RKO (cell line): ENCODE results near the gene P2RY2.
"Not testable (repeated sequence)": the region's sequence is repeated elsewhere in the genome, so short reads cannot be mapped to it uniquely, and the experiment has no call there.

Experiments
- DNase-seq: peaks from one replicate; pipeline ENCODE4 v3.0.0-alpha.2; 2016; ENCODE audit warnings: low spot score

The P2RY2 gene

DNA sequence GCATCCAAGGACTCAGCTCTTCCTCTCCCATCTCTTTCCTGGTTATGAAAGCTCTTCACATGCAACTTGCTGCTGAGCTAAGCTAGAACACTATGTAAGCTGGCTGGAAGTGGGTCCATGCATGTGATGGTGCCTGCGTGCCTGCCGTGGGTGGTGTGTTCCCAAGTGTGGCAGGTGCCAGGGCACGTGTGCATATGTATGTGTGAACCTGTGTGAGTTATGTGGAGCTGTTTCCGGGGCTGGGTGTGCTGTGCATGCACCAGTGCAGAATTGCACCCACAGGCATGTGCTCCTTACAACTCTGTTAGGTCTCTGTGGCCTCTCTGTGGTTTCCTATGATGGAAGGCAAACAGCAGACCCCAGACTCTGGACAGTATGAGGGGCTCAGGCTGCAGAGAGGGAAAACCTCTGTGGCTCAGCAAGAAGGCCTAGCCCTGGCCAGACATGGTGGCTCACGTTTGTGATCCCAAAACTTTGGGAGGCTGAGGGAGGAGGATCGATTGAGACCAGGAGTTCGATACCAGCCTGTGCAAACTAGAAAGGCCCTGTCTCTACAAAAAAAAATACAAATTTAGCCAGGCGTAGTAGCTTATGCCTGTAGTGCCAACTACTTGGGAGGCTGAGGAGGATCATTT, 49.9 kb downstream of the P2RY2 start:
- no peak for DNase-seq

DNA sequence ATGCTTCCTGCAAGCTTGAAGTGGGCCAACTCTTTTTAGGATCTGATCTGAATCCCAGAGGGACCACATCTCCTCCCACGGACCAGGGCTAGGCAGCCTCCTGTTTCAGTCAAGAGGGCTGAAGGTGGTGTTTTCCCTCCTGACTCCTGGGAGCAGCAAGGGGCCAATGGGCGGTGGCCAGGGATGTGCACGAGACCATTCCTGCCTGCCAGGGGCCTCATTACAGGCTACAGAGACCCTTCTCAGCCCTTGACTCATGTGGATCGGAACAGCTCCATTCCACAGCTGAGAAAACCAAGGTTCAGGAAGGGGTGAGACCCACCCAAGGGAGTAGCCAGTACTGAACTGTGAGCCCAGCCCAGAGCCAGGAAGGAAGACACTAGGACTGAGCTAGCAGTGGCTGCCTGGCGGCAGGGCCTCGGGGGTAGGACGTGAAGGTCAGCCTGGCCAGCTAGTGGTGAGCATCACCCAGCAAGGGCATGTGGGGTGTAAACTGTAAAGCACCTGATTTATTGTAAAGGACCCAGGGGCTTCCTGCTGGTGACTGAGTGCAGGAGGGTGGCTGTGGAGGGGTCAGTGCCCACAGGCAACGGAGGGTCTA, 50.7 kb downstream of the P2RY2 start:
- no peak for DNase-seq

DNA sequence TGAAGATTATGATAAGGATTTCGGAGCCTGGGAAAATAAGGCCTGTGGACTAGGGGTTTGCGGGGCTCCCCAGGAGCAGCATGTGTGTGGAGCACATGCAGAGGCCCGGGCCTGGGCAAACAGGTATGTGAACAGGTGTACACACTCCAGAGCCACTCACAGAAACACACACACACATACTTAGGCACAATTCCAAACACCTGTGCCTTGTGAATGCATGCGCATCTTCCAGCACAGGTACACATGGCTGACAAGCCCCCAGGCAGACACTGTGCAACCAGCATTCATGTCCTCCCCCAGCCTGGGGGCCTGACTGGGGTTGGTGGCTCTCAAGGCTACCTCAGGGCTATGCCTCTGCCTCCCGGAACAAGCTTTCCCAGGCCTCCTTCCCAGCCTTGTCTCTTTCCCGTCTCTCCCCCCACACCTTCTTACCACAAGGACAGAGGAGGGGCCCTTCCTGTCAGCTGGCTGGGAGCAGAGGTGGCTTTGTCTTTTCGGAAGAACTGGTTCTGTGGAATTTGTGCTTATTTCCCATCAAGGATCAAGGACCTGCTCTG, 51.5 kb downstream of the P2RY2 start:
- DNase-seq: no peak

- no peak for DNase-seq
Measured at GRCh38 chr11:73270016-73270854, 52.2 kb downstream of the P2RY2 start.

- no peak for DNase-seq
Measured at GRCh38 chr11:73270855-73271477, 52.9 kb downstream of the P2RY2 start.

DNA sequence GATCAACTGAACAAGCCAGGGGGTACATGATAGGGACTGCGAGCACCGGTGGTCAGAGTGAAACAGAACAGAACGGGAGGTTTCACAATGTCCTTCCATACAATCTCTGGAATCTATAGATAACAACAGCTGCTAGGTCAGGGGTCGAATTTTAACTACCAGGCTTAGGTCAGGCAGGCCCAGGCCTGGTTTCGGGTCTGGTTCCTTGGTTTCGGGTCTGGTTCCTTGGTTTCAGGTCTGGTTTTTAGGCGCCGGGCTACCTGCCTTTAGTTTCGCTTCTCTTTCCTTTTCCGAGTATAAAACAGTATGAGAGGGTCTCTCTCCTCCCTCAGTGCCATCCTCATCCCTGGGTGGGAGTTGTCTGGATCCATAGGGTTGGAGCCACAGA, 53.4 kb downstream of the P2RY2 start:
- DNase-seq: not testable (repeated sequence)

DNA sequence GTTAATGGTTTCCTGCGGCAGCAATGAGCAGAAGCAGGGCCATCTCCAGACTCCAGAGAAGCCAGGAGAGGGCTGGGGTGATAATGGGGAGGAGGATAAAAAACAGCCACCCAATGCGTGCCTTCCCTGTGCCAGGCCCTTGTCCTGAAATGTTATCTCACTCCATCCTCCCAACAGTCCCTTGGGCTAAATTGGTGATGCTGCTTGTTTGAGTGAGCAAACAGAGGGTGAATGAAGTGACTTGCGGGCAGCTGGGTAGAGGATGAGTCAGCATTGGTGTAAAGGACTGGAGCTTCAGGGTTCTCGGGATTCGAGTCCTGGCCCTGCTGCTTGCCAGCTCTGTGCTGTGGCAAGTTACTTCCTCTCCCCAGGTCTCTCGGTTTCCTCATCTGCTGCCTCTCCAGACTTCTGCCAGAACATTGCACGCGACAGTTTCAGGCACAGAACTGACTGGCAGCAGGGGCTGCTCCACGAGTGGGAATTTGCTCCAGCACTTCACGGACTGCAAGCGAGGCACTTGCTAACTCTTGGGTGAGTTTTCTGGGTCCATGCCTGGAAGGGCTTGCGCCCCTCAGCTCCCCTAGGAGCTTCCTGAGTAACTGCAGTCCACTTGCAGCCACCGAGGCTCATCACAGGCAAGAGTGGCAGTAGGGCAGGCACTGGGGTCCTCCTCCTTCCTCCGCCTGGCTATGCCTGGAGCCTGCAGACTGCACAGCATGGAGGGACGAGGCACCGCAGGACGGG, 54.0 kb downstream of the P2RY2 start, which contains the start of gene P2RY6:
Gene P2RY6 (plus strand): TSS at position 403 of the 744 bp plus-strand sequence. CDS start 24,181 bp downstream, outside the sequence.
- DNase-seq: peak; percentile 62

GRCh38 chr11:73272680-73273038, 54.6 kb downstream of the P2RY2 start:
- no peak for DNase-seq

GRCh38 chr11:73273222-73273895, 55.3 kb downstream of the P2RY2 start:
- no peak for DNase-seq

DNA sequence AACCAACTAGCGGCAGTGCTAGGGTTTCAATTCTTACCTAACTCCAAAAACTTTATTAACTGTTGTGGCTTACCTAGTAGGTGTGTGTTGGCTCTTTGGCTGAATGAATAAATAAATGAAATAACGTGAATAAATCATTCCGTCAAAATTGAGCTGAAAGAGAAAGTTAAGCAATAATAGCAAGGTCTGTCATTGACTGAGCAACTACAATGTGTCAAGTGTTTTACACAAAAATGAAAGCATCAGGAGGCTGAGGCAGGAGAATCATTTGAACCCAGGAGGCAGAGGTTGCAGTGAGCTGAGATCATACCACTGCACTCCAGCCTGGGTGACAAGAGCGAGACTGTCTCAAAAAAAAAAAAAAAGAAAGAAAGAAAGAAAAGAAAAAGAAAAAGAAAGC, 56.1 kb downstream of the P2RY2 start:
- DNase-seq: not testable (repeated sequence)

GRCh38 chr11:73274722-73275380, 56.8 kb downstream of the P2RY2 start:
- DNase-seq: no peak

GRCh38 chr11:73275381-73275750, 57.3 kb downstream of the P2RY2 start:
- no peak for DNase-seq

GRCh38 chr11:73277467-73277866, 59.4 kb downstream of the P2RY2 start:
- no peak for DNase-seq

DNA sequence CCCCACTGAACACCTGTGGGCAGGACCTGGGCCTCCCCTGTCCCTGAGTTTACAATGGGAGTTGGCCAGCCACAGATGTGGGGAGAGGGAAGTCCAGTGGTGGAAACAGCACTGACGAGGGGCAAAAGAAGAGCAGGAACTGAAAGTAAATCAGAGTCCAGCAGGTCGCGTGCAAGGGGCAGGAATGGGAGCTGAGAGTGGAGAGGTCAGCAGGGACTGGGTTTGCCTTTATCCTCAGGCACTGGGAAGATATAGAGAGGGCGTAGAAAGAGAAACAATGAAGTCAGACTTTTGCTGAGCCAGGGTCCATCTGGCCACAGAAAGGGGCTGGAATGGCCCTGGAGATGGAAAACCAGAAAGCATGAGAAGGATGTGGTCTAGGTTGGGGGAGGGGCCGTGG, 62.5 kb downstream of the P2RY2 start:
- DNase-seq: no peak

- no peak for DNase-seq
Measured at GRCh38 chr11:73281201-73281741, 63.2 kb downstream of the P2RY2 start.

DNA sequence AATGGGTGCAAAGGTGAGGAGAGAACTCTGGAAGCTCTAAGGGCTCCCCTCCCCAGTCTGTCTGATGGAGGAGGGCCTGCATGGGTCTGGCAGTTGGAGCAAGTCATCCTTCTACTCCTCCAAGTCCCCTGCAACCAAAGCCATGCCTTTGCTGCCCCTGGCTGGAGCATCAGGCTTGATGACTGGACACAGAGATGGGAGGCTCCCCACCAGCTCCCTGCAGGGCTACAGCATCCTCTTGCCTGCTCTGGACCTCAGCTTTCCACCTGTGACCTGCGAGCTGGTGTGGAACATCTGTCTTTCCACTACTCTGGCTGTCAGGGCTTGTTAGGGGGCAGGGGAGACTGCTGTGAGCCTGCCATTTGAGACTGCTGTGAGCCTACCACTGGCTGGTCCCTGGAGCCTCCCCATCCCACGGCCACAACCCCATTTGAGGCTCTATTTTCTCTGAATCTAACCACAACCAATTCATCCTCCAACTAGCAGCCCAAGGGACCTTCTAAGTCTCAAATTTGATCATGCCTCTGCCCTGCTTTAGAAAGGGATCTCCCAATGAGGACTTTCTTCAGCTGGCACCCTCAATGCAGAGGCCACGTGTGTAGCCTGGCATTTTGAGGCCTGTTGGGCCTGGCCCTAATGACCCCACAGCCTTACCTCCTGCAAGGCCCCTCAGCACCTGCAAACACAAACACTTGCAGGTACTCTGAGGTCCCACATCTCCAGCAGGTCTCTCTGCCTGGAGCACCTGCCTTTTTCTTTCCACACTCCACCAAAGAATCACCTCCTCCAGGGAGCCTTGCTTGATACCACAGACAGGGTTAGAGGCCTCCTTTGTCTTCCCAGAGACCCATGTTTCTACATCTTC, 63.9 kb downstream of the P2RY2 start:
- no peak for DNase-seq

GRCh38 chr11:73283276-73284000, 65.4 kb downstream of the P2RY2 start:
- no peak for DNase-seq

DNA sequence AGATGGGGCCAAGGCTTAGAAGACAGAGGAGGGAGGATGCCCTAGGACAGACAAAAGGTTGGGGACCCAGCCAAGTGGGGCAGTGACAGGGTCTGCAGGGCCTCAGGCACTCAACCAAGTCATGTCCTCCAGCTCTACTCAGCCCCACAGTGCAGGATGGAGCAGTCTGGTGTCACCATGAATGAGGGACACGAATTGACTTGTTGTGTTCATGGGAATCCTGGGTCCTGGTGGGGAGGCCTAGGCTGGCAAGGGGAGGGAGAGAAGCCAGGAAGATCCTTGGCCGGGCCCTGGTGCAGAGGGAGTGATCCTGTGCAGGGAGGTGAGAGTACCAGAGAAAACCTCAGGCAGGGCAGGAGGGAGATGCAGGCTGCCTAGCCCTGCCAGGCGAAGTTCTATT, 66.0 kb downstream of the P2RY2 start:
- DNase-seq: no peak

GRCh38 chr11:73285721-73286120, 67.6 kb downstream of the P2RY2 start:
- DNase-seq: no peak
